Mesendoderm (in vitro differentiated cells): ENCODE results near the gene CCDC175.

Source experiments
- DNase-seq: peaks from one replicate; pipeline ENCODE4 v3.0.0; 2013
- H2AK5ac ChIP-seq: 2 replicates; pipeline ENCODE4 v1.6.1; 2013; ENCODE audit warnings: low read length, inconsistent platforms
- H2BK120ac ChIP-seq: 2 replicates; pipeline ENCODE4 v1.6.1; 2013; ENCODE audit warnings: low read depth, mild to moderate bottlenecking, low read length, moderate library complexity, mixed read lengths
- H2BK15ac ChIP-seq: replicated peaks from 2 replicates; pipeline ENCODE4 v1.6.1; 2013; ENCODE audit warnings: low read depth, mild to moderate bottlenecking, moderate library complexity
- H2BK5ac ChIP-seq: 2 replicates; pipeline ENCODE4 v1.6.1; 2013; ENCODE audit warnings: low read length, inconsistent platforms
- H3K18ac ChIP-seq: 2 replicates; pipeline ENCODE4 v1.6.1; 2013; ENCODE audit warnings: mild to moderate bottlenecking, low read length, mixed read lengths
- H3K23ac ChIP-seq: one replicate; pipeline ENCODE4 v1.6.1; 2013; ENCODE audit warnings: low read length
- H3K27ac ChIP-seq: 2 replicates; pipeline ENCODE4 v1.5.1; 2013; ENCODE audit warnings: low read depth, mild to moderate bottlenecking, inconsistent platforms, low read length, moderate library complexity
- H3K27me3 ChIP-seq: 2 replicates; pipeline ENCODE4 v1.6.1; 2013; ENCODE audit warnings: low read length, control low read depth, mild to moderate bottlenecking, inconsistent platforms; ENCODE audit not compliant: insufficient read depth, poor library complexity
- H3K36me3 ChIP-seq: 2 replicates; pipeline ENCODE4 v1.6.1; 2013; ENCODE audit warnings: low read length, inconsistent platforms; ENCODE audit not compliant: control insufficient read depth, insufficient read depth
- H3K4ac ChIP-seq: one replicate; pipeline ENCODE4 v1.6.1; 2013; ENCODE audit warnings: low read depth, mild to moderate bottlenecking, low read length, moderate library complexity
- H3K4me1 ChIP-seq: 2 replicates; pipeline ENCODE4 v1.6.1; 2013; ENCODE audit warnings: low read depth, low read length, inconsistent platforms; ENCODE audit not compliant: control insufficient read depth
- H3K4me2 ChIP-seq: 2 replicates; pipeline ENCODE4 v1.6.1; 2013; ENCODE audit warnings: low read length
- H3K4me3 ChIP-seq: 2 replicates; pipeline ENCODE4 v1.5.1; 2013; ENCODE audit warnings: mild to moderate bottlenecking, low read length
- H3K56ac ChIP-seq: one replicate; pipeline ENCODE4 v1.6.1; 2013; ENCODE audit warnings: low read length
- H3K79me1 ChIP-seq: 2 replicates; pipeline ENCODE4 v1.6.1; 2013; ENCODE audit warnings: low read length, inconsistent platforms
- H3K79me2 ChIP-seq: 2 replicates; pipeline ENCODE4 v1.6.1; 2013; ENCODE audit warnings: mild to moderate bottlenecking, low read length; ENCODE audit not compliant: control insufficient read depth, insufficient read depth
- H3K9ac ChIP-seq: 2 replicates; pipeline ENCODE4 v1.6.1; 2013; ENCODE audit warnings: low read length, inconsistent platforms
- H4K5ac ChIP-seq: one replicate; pipeline ENCODE4 v1.6.1; 2013; ENCODE audit warnings: low read length
- H4K8ac ChIP-seq: one replicate; pipeline ENCODE4 v1.6.1; 2013; ENCODE audit warnings: low read depth, mild to moderate bottlenecking, control low read depth, low read length, moderate library complexity
- WGBS: extraction: QIAGEN DNeasy Blood & Tissue Kit; methylation state at CpG from one replicate; pipeline ENCODE4 v1.1.7; 2013; ENCODE audit warnings: low lambda C conversion rate, missing lambda C conversion rate; ENCODE audit not compliant: insufficient coverage; ENCODE audit errors: extremely low coverage; 5-methylcytosine and 5-hydroxymethylcytosine counted together

CCDC175 gene

GRCh38 chr14:59455411-59455810 lies 121.2 kb downstream of the CCDC175 start:
- no peak overlapping the region for H3K18ac ChIP-seq
- no peak for DNase-seq
- H3K4me3 ChIP-seq, result no peak overlapping the region
- no CpG with 5 or more reads among the region's 1 CpG for WGBS
- H3K9ac ChIP-seq, result no peak overlapping the region
- no peaks in the 10 kb centered on the region for H3K4me1 ChIP-seq
- H3K79me2 ChIP-seq, result no peaks in the 10 kb centered on the region
- no peak overlapping the region for H2AK5ac ChIP-seq
- H3K27ac ChIP-seq, result no peak overlapping the region
- no peak overlapping the region for H3K4me2 ChIP-seq
- H3K79me1 ChIP-seq, result no peaks in the 10 kb centered on the region
- H3K4ac ChIP-seq, result no peak overlapping the region
- no peak overlapping the region for H3K23ac ChIP-seq
- no peak overlapping the region for H2BK15ac ChIP-seq
- H4K5ac ChIP-seq, result no peak overlapping the region
- H3K27me3 ChIP-seq, result no peaks in the 10 kb centered on the region
- no peaks in the 10 kb centered on the region for H3K36me3 ChIP-seq
- H2BK5ac ChIP-seq, result no peak overlapping the region
- no peak overlapping the region for H3K56ac ChIP-seq
- H2BK120ac ChIP-seq, result no peak overlapping the region
- no peak overlapping the region for H4K8ac ChIP-seq
